PC-3 (cell line): ENCODE results near the gene ZBTB46. TPM values are rescaled to one million over a fixed set of nuclear protein-coding genes. Genes with fewer than 3 reads are reported as not detected.
A peak's percentile ranks its signal among the peaks of the same experiment; 100 is the strongest.

Experiments used
- ATAC-seq: fragments of 200-7000 bp; cut with Tn5 transposase; 2 replicates; pipeline ENCODE4 v1.9.1; 2020; ENCODE audit warnings: mild to moderate bottlenecking, moderate library complexity
- BruUV-seq: library from RNA; stranded (reverse); fragments of 400-500 nt; replicated peaks from 2 replicates; lab custom pipeline; 2021; lab: Mats Ljungman, UMichigan
- CTCF ChIA-PET: fragments of 300-600 bp; sonication (Branson Sonifier 250); formaldehyde crosslinking; loops from one replicate; lab custom pipeline; 2022; ENCODE audit warnings: antibody characterized with exemption; lab: Charles Lee
- POLR2A ChIA-PET: fragments of 300-600 bp; sonication (Branson Sonifier 250); formaldehyde crosslinking; loops from one replicate; lab custom pipeline; 2022; ENCODE audit warnings: antibody characterized with exemption; ENCODE audit not compliant: unreplicated experiment; lab: Charles Lee
- DNase-seq: peaks from one replicate; pipeline ENCODE4 v3.0.0-alpha.2; 2015
- H2AFZ ChIP-seq: fragments of 300-600 bp; sonication (generic); 2 replicates; pipeline ENCODE4 v1.6.0; 2016; ENCODE audit warnings: antibody characterized with exemption, low read length
- H3F3A ChIP-seq: fragments of 300-600 bp; sonication (generic); one replicate; pipeline ENCODE4 v1.6.0; 2017; ENCODE audit warnings: antibody characterized with exemption, low read length, control low read depth, mild to moderate bottlenecking; ENCODE audit not compliant: unreplicated experiment
- H3K27ac ChIP-seq: fragments of 300-600 bp; sonication (generic); 2 replicates; pipeline ENCODE4 v1.5.1; 2016; ENCODE audit warnings: mild to moderate bottlenecking, low read length
- H3K27me3 ChIP-seq: fragments of 300-600 bp; sonication (generic); 2 replicates; pipeline ENCODE4 v1.6.1; 2016; ENCODE audit warnings: low read length, mixed read lengths
- H3K36me3 ChIP-seq: fragments of 300-600 bp; sonication (generic); 2 replicates; pipeline ENCODE4 v1.6.1; 2016; ENCODE audit warnings: low read depth, mixed run types, low read length, mixed read lengths
- H3K4me1 ChIP-seq: fragments of 300-600 bp; sonication (generic); 2 replicates; pipeline ENCODE4 v1.5.1; 2016; ENCODE audit warnings: low read length; ENCODE audit not compliant: insufficient read depth
- H3K4me2 ChIP-seq: fragments of 300-600 bp; sonication (generic); 2 replicates; pipeline ENCODE4 v1.6.0; 2016; ENCODE audit warnings: low read length
- H3K4me3 ChIP-seq: fragments of 300-600 bp; sonication (generic); 2 replicates; pipeline ENCODE4 v1.5.1; 2016; ENCODE audit warnings: mild to moderate bottlenecking, low read length, mixed read lengths
- H3K79me2 ChIP-seq: fragments of 300-600 bp; sonication (generic); 2 replicates; pipeline ENCODE4 v1.6.1; 2017; ENCODE audit warnings: low read length, mixed read lengths
- H3K9ac ChIP-seq: fragments of 300-600 bp; sonication (generic); 2 replicates; pipeline ENCODE4 v1.6.0; 2016; ENCODE audit warnings: mild to moderate bottlenecking, low read length
- H3K9me2 ChIP-seq: fragments of 300-600 bp; sonication (generic); replicated peaks from 2 replicates; pipeline ENCODE4 v1.6.1; 2016; ENCODE audit warnings: mixed run types, low read length, mixed read lengths
- H3K9me3 ChIP-seq: fragments of 300-600 bp; sonication (generic); 2 replicates; pipeline ENCODE4 v1.6.1; 2016; ENCODE audit warnings: low read length, mixed read lengths
- H4K20me1 ChIP-seq: fragments of 300-600 bp; sonication (generic); 2 replicates; pipeline ENCODE4 v1.6.1; 2016; ENCODE audit warnings: low read length, mixed read lengths
- EZH2 ChIP-seq: fragments of 300-600 bp; sonication (generic); IDR thresholded peaks from one replicate; pipeline ENCODE4 v1.6.1; 2017; ENCODE audit warnings: antibody characterized with exemption, mild to moderate bottlenecking, low read length; ENCODE audit not compliant: unreplicated experiment
- EZH2phosphoT487 ChIP-seq: fragments of 300-600 bp; sonication (generic); IDR thresholded peaks from 2 replicates; pipeline ENCODE4 v1.6.1; 2018; ENCODE audit warnings: mild to moderate bottlenecking, antibody characterized with exemption, low read length, borderline replicate concordance
- intact Hi-C: fragments of 100-400 bp; cut with micrococcal nuclease; formaldehyde crosslinking; loops from 2 replicates; pipeline ENCODE4 v1.9.0; 2023
- total RNA-seq: library from RNA; depleted of rRNA; stranded (reverse); fragments of >200 nt; gene quantifications from 2 replicates; pipeline ENCODE4 v1.2.3, GENCODE V29; 2014
- TF ChIP-seq, protein P1 (sequence below): fragments of 300-600 bp; sonication (generic); conservative IDR thresholded peaks from 2 replicates; pipeline ENCODE4 v1.5.1; 2017; ENCODE audit warnings: antibody characterized with exemption, low read depth, mild to moderate bottlenecking, low read length

The ZBTB46 gene
- total RNA-seq, 1 experiment from 2014 or later, result 7.3 TPM

DNA sequence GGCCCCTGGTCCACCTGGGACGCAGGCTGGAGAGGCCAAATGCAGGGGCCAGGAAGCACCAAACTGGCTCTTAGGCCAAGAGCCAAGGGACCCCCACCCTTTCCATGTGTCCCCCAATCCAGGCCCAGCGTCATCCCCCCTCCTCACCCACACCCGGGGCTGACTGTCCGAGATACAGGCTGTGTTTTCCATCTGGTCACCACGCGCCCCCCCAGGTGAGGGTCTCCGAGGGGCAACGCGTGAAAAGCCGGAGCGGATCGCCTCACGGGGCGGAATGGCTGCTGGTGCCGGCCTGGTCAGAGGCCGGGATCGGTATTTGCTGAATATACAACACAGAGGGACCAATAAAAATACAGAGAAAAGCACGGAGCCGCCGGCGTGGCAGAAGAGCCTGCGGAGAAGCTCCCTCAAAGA lies 25.0 kb upstream of the ZBTB46 start:
- H3K4me1 ChIP-seq, result no peaks in the 10 kb centered on the region
- no peaks in the 10 kb centered on the region; the same call in 1 of the 2 replicates for H3K36me3 ChIP-seq
- CTCF ChIA-PET, result no interaction called here
- H3K27me3 ChIP-seq, result peaks cover 20% of the 10 kb centered on the region
- no peaks in the 10 kb centered on the region for H3K79me2 ChIP-seq
- no peak overlapping the region for H3K4me3 ChIP-seq
- H3F3A ChIP-seq, result peaks cover 3% of the 10 kb centered on the region
- no peaks in the 10 kb centered on the region for H4K20me1 ChIP-seq
- DNase-seq, result no peak
- TF ChIP-seq, protein P1, sequence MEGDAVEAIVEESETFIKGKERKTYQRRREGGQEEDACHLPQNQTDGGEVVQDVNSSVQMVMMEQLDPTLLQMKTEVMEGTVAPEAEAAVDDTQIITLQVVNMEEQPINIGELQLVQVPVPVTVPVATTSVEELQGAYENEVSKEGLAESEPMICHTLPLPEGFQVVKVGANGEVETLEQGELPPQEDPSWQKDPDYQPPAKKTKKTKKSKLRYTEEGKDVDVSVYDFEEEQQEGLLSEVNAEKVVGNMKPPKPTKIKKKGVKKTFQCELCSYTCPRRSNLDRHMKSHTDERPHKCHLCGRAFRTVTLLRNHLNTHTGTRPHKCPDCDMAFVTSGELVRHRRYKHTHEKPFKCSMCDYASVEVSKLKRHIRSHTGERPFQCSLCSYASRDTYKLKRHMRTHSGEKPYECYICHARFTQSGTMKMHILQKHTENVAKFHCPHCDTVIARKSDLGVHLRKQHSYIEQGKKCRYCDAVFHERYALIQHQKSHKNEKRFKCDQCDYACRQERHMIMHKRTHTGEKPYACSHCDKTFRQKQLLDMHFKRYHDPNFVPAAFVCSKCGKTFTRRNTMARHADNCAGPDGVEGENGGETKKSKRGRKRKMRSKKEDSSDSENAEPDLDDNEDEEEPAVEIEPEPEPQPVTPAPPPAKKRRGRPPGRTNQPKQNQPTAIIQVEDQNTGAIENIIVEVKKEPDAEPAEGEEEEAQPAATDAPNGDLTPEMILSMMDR, result no peak
- no peak for TF ChIP-seq EZH2
- ATAC-seq, result peak; percentile 6; the same call in 1 of the 2 replicates
- POLR2A ChIA-PET, result interaction anchor here (0.7 kb wide), 1 partner anchor 83 kb away, joined by 5 read pairs; no protein-coding TSS in a partner anchor
- H3K9ac ChIP-seq, result no peak overlapping the region
- intact Hi-C loops, result no loop called here
- no peak overlapping the region for H3K4me2 ChIP-seq
- no peaks in the 10 kb centered on the region for H3K9me2 ChIP-seq
- no peak overlapping the region for H3K27ac ChIP-seq
- H3K9me3 ChIP-seq, result no peaks in the 10 kb centered on the region
- no TSS peak for BruUV-seq
- no peak overlapping the region for H2AFZ ChIP-seq

- intact Hi-C loops, result no loop called here
- Histone ChIP-seq H3K36me3 (no peaks in the 10 kb centered on the region), H3K4me2 (no peak overlapping the region), H3K9me2 (no peaks in the 10 kb centered on the region), H3K4me3 (no peak overlapping the region), H4K20me1 (no peaks in the 10 kb centered on the region), H3K9me3 (no peaks in the 10 kb centered on the region), H3K79me2 (no peaks in the 10 kb centered on the region), H2AFZ (no peak overlapping the region), H3K27me3 (peaks cover 20% of the 10 kb centered on the region), H3K9ac (no peak overlapping the region), H3K27ac (no peak overlapping the region), H3F3A (peaks cover 3% of the 10 kb centered on the region), H3K4me1 (no peaks in the 10 kb centered on the region)
- no peak for DNase-seq
- ATAC-seq, result no peak
- TF ChIP-seq EZH2, result no peak
- TF ChIP-seq, protein P1, result no peak
- no peak for TF ChIP-seq EZH2phosphoT487
- ChIA-PET CTCF (no interaction called here), POLR2A (interaction anchor here (0.7 kb wide), 1 partner anchor 51 kb away, joined by 3 read pairs; no protein-coding TSS in a partner anchor)
- BruUV-seq, result no TSS peak
These were observed 24.5 kb upstream of the ZBTB46 start for GRCh38 chr20:63855363-63856097.
